Smooth muscle cell of the coronary artery (primary cell): ENCODE results near the gene KRTAP12-1. TPM values are rescaled to one million over a fixed set of nuclear protein-coding genes. Genes with fewer than 3 reads are reported as not detected.

Source experiments
- total RNA-seq: library from RNA; depleted of rRNA; stranded (reverse); fragments of >200 nt; gene quantifications from 2 replicates; pipeline ENCODE4 v1.2.3, GENCODE V29; 2014; ENCODE audit warnings: low replicate concordance

The KRTAP12-1 gene
- not detected in 2 replicates for total RNA-seq

GRCh38 chr21:44681861-44682579, at the start of gene KRTAP12-1:
Gene KRTAP12-1, minus strand, starts transcription at chr21:44682163. Its CDS starts 40 bp downstream, at chr21:44682123.

DNA sequence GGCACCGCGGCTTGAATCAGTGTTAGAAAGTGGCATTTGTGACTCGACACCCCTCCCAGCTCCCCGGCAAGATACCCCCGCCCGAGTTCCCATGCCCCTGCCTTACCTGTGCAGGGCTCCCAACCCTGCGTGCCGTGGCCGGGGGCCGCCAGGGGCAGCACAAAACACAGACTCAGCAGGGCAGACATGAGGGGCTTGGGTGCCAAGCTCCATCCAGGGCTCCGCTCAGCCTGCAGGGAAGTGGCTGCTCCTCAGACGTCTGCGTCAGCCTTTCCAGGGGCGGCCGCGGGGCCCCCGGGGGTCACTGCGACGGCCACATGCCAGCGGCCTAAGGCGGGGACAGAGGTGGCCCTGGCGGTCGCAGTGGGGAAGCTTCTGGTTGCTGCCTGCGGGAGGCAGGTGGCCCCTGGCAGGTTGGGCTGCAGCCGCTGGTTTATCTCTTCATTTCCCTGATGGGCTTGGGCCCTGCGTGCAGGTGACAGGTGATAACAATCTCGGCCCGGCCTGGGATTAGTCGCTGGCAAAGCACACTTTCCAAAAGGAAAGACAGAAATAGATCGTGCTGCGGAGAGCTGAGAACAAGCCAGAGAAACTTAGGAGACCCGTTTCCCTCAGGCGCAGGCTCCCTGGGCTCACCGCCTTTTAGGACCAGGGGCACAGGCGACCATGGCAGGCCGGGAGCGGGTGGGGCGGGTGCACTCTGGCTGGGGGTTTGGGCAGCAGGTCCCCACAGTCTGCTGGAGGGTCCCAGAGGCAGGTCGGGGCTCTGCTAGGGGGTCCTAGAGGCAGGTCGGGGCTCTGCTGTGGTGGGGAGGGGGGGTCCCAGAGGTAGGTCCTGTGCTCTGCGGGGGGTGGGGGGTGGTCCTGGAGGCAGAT, 29.6 kb upstream of the KRTAP12-1 start, which contains the start of gene TSPEAR:
Gene TSPEAR, minus strand, starts transcription at position 246 of the 876 bp plus-strand sequence. Its CDS starts 58 bp downstream, at position 188.

DNA sequence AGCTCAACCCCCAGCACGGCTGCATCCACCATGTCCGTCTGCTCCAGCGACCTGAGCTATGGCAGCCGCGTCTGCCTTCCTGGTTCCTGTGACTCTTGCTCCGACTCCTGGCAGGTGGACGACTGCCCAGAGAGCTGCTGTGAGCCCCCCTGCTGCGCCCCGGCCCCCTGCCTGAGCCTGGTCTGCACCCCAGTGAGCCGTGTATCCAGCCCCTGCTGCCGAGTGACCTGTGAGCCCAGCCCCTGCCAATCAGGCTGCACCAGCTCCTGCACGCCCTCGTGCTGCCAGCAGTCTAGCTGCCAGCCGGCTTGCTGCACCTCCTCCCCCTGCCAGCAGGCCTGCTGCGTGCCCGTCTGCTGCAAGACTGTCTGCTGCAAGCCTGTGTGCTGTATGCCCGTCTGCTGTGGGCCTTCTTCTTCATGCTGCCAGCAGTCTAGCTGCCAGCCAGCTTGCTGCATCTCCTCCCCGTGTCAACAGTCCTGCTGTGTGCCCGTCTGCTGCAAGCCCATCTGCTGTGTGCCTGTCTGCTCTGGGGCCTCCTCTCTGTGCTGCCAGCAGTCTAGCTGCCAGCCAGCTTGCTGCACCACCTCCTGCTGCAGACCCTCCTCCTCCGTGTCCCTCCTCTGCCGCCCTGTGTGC, 15.3 kb upstream of the KRTAP12-1 start, which contains the start of gene KRTAP10-12:
Gene KRTAP10-12, plus strand, starts transcription at position 1 of the 639 bp plus-strand sequence. Its CDS starts 30 bp downstream, at position 31.

DNA sequence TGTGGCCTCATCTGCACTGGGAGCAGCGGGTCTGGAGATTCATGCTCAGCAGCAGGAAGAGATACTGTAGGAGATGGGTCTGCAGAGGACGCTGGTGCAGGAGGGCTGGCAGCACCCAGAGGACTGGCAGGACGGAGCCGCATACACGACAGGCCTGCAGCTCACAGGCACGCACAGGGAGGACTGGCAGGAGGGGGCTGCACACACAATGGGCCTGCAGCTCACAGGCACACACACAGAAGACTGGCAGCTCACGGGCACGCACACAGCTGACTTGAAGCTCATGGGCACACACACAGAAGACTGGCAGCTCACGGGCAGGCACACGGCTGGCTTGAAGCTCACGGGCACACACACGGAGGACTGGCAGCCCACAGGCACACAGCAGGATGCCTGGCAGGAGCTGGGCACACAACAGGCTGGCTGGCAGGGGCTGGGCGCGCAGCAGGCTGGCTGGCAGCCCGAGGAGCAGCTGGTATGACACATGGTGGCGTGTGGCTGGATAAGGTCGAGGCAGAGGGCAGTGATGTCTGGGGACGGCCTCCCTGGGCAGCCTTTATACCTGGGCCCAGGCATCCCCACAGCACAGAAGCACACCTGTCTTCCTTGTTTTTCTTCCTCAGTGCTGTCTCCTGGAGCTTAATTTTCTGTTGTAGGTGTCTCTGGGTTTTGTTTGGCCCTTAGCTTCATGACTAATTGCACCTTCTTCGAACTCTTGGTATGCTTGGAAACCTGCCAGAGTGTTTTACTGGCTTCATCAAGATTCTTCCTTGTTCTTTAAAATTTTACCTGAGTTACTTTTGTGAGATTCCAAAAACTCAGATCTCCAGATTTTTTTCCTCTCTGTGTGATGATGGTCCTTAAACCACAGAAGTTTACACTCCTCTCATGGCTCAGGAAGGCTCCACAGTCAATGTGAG, 15.3 kb downstream of the KRTAP12-1 start, which contains the start of gene KRTAP12-2:
Gene KRTAP12-2, minus strand, starts transcription at position 527 of the 920 bp plus-strand sequence. Its CDS starts 41 bp downstream, at position 486.

DNA sequence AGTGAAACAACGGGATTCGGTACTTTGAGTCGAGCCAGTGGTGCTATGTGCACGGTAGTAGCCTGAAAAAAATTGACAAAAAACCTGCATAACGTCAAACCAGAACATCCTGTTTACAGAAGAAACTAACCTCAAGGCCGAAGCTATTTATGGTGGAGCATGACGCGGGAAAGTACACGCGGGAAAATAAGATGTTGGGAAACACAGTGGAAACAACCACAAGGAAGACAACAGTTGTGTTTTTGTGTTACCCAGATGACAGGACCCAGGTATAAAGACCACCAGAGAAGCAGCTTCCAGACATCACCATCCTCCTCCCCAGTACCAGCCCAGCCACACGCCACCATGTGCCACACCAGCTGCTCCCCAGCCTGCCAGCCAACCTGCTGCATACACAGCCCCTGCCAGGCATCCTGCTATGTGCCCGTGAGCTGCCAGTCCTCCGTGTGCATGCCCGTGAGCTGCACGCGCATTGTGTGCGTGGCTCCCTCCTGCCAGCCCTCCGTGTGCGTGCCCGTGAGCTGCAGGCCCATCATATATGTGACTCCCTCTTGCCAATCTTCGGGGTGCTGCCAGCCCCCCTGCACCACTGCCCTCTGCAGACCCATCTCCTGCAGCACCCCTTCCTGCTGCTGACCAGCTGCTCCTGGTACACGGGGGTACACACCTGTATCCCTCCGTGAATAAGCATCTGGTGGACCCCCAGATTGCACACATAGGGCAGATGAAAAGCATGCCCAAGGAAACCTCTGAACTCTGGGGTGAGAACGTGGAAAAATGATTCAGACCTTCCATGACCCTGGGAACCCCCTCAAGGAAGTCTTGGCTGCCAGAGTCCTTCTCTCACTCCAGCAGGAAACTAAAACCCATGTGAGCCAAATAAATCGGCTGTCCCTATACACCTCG, 24.1 kb downstream of the KRTAP12-1 start, which contains the start of gene KRTAP12-3:
Gene KRTAP12-3, plus strand, starts transcription at position 298 of the 906 bp plus-strand sequence. Its CDS starts 48 bp downstream, at position 346.

DNA sequence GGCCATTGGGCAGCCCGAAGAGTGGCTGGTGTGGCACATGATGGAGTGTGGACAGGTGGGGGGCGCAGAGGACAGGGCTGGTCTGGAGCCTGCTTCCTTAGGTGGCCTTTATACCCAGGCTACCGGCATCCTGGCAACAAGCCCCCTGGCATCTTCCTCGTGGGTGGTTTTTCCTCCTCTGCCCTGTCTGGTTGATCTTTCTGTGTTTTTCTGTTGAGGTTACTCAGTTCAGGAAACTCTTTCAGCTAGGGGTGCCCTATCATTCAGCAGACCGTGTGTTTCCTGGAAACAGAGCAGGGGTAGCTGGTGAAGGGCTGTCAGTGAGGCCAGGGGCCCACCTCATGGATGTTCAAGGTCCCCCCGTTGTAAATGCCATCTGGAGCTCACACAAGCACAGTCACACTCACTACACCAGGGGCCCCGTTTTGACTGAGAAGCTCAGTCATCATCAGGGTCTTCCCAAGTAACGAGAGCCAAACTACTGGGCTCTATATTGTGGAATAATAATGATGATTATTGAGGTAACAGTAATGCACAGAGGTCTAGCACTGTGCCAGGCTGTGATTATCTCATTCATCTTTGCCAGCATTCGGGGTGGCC, 27.3 kb downstream of the KRTAP12-1 start, which contains the start of gene KRTAP12-4:
Gene KRTAP12-4, minus strand, starts transcription at position 84 of the 600 bp plus-strand sequence. Its CDS starts 45 bp downstream, at position 39.

GRCh38 chr21:44646366-44647221, 35.4 kb downstream of the KRTAP12-1 start, which contains the start of gene KRTAP10-11:
Gene KRTAP10-11, plus strand, starts transcription at chr21:44646414. Its CDS starts 45 bp downstream, at chr21:44646459.

GRCh38 chr21:44637018-44637850, 44.7 kb downstream of the KRTAP12-1 start, which contains the start of gene KRTAP10-10:
Gene KRTAP10-10, plus strand, starts transcription at chr21:44637356. Its CDS starts 62 bp downstream, at chr21:44637418.

Other genes starting within 250 kb of the KRTAP12-1 start
- gene LRRC3, start 226.7 kb downstream of the KRTAP12-1 start, total RNA-seq = 0.12 and 0.38 TPM in 2 replicates
- not detected in 2 replicates for gene KRTAP10-1, start 142.0 kb downstream of the KRTAP12-1 start, total RNA-seq
- not detected in 2 replicates for gene KRTAP10-2, start 130.7 kb downstream of the KRTAP12-1 start, total RNA-seq
- not detected in 2 replicates for gene KRTAP10-3, start 123.4 kb downstream of the KRTAP12-1 start, total RNA-seq
- gene KRTAP10-4, start 108.4 kb downstream of the KRTAP12-1 start, total RNA-seq = not detected in 2 replicates
- not detected in 2 replicates for gene KRTAP10-5, start 101.6 kb downstream of the KRTAP12-1 start, total RNA-seq
- gene KRTAP10-6, start 89.7 kb downstream of the KRTAP12-1 start, total RNA-seq = not detected in 2 replicates
- gene KRTAP10-7, start 81.6 kb downstream of the KRTAP12-1 start, total RNA-seq = not detected in 2 replicates
- not detected in 2 replicates for gene KRTAP10-8, start 70.1 kb downstream of the KRTAP12-1 start, total RNA-seq
- not detected in 2 replicates for gene KRTAP10-9, start 55.1 kb downstream of the KRTAP12-1 start, total RNA-seq
- gene KRTAP10-10, start 44.8 kb downstream of the KRTAP12-1 start, total RNA-seq = not detected in 2 replicates
- gene KRTAP10-11, start 35.7 kb downstream of the KRTAP12-1 start, total RNA-seq = not detected in 2 replicates
- not detected in 2 replicates for gene KRTAP12-4, start 27.5 kb downstream of the KRTAP12-1 start, total RNA-seq
- not detected in 2 replicates for gene KRTAP12-3, start 24.2 kb downstream of the KRTAP12-1 start, total RNA-seq
- not detected in 2 replicates for gene KRTAP12-2, start 15.2 kb downstream of the KRTAP12-1 start, total RNA-seq
- not detected in 2 replicates for gene KRTAP10-12, start 15.0 kb upstream of the KRTAP12-1 start, total RNA-seq
- not detected in 2 replicates for gene TSPEAR, start 29.4 kb upstream of the KRTAP12-1 start, total RNA-seq
- 61.3 and 64.7 TPM in 2 replicates for gene UBE2G2, start 119.7 kb upstream of the KRTAP12-1 start, total RNA-seq
- 78.1 and 123 TPM in 2 replicates for gene SUMO3, start 135.9 kb upstream of the KRTAP12-1 start, total RNA-seq
- 231 and 244 TPM in 2 replicates for gene PTTG1IP, start 191.5 kb upstream of the KRTAP12-1 start, total RNA-seq
- gene ITGB2, start 238.7 kb upstream of the KRTAP12-1 start, total RNA-seq = 0.30 TPM in 1 of 2 replicates, not detected in the other